Measurements from ENCODE around the gene NFIL3. TPM values are rescaled to one million over a fixed set of nuclear protein-coding genes. Genes with fewer than 3 reads are reported as not detected.
"Not testable (repeated sequence)": the region's sequence is repeated elsewhere in the genome, so short reads cannot be mapped to it uniquely, and the experiment has no call there.

NFIL3 gene, protein sequence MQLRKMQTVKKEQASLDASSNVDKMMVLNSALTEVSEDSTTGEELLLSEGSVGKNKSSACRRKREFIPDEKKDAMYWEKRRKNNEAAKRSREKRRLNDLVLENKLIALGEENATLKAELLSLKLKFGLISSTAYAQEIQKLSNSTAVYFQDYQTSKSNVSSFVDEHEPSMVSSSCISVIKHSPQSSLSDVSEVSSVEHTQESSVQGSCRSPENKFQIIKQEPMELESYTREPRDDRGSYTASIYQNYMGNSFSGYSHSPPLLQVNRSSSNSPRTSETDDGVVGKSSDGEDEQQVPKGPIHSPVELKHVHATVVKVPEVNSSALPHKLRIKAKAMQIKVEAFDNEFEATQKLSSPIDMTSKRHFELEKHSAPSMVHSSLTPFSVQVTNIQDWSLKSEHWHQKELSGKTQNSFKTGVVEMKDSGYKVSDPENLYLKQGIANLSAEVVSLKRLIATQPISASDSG
- total RNA-seq (2014; rRNA removed; shearing (Covaris generic); ENCODE audit: low replicate concordance) = 0.17 and 2.7 TPM in 2 replicates

- DNase-seq = peak; percentile 80
Measured at GRCh38 chr9:91423785-91424402, at the start of gene NFIL3. NFIL3 (minus strand) TSS chr9:91423832; CDS start chr9:91410734, 13,098 bp downstream.

DNA sequence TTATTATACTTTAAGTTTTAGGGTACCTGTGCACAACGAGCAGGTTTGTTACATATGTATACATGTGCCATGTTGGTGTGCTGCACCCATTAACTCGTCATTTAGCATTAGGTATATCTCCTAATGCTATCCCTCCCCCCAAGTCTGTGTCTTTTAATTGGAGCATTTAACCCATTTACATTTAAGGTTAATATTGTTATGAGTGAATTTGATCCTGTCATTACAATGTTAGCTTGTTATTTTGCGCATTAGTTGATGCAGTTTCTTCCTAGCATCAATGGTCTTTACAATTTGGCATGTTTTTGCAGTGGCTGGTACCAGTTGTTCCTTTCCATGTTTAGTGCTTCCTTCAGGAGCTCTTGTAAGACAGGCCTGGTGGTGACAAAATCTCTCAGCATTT lies 47.9 kb upstream of the NFIL3 start:
- H3K36me3 ChIP-seq, H3K27me3 ChIP-seq, DNase-seq, H3K9me3 ChIP-seq, H3K4me3 ChIP-seq: not testable (repeated sequence)

More at GRCh38 chr9:91423785-91424402, at the start of gene NFIL3:
- H3K9me3 ChIP-seq = no peaks in the 10 kb centered on the region
- no peaks in the 10 kb centered on the region for H3K27me3 ChIP-seq
- H3K36me3 ChIP-seq = no peaks in the 10 kb centered on the region
- H3K4me3 ChIP-seq = peak within 1 kb of the TSS; percentile 84

GRCh38 chr9:91465420-91465819 lies 41.8 kb upstream of the NFIL3 start:
- DNase-seq = no peak
- Histone ChIP-seq H3K27me3 (no peaks in the 10 kb centered on the region), H3K36me3 (no peaks in the 10 kb centered on the region), H3K9me3 (no peaks in the 10 kb centered on the region; the same call in 1 of the 2 replicates), H3K4me3 (no peak overlapping the region)

GRCh38 chr9:91458906-91459305 lies 35.3 kb upstream of the NFIL3 start:
- no peaks in the 10 kb centered on the region for H3K27me3 ChIP-seq
- H3K9me3 ChIP-seq = no peaks in the 10 kb centered on the region
- DNase-seq = no peak
- no peaks in the 10 kb centered on the region for H3K36me3 ChIP-seq
- H3K4me3 ChIP-seq = no peak overlapping the region

DNA sequence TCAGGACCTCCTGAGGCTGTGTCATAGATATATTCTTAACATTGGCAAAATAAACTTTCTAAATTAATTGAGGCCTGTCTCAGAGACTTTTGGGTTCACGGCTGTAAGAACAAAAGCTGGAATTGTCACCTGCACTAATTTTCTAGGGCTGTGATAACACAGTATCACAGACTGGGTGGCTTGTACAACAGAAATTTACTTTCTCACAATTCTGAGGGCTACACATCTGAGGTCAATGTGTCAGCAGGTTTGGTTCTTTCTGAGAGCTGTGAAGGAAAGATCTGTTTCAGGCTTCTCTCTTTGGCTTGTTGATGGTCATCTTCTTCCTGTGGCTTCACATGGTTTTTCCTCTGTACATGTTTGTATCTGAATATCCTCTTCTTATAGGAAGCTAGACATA lies 29.2 kb upstream of the NFIL3 start:
- H3K27me3 ChIP-seq = no peaks in the 10 kb centered on the region
- no peaks in the 10 kb centered on the region for H3K36me3 ChIP-seq
- DNase-seq = no peak
- no peaks in the 10 kb centered on the region for H3K9me3 ChIP-seq
- H3K4me3 ChIP-seq = no peak overlapping the region

DNA sequence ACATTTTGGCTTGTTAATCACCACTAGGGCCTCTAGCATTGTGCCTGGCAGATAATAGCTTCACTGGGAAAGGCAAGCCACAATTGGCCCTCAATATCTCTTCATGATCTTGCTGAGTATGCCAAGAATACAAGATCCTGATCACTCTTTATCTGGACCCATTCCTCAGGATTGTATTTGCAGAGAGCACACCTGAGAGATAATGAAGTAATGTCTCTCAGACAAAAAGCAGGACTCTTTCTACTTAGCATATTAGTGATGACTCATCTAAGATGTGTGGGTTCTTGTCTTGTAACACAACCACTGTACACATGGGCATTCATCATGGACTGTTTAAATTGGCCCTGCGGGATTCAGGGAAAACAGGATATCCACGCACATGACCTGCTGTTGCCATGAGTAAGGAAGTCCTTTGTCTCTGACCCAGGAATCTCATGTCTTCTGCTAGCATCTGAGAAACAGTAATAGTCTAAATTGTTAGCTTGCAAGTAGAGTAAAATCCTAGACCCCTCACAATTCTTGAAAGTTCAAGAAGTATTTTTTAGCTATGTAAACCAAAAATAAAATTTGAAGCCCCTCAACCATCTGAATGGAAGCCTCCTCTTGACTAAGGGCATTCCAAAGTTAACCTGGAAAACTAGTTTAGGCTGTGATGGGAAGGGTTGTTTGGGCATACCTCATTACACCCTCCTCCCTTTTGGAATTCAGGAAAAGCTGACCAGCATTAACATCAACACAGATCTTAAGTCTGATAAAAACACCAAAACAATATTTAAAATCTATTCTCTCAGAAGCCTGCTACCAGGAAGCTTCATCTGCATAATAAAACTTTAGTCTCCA lies 28.0 kb upstream of the NFIL3 start:
- no peak for DNase-seq
- Histone ChIP-seq H3K36me3 (no peaks in the 10 kb centered on the region), H3K9me3 (no peaks in the 10 kb centered on the region), H3K27me3 (no peaks in the 10 kb centered on the region), H3K4me3 (no peak overlapping the region)

- Histone ChIP-seq H3K9me3 (no peaks in the 10 kb centered on the region), H3K4me3 (no peak overlapping the region), H3K27me3 (no peaks in the 10 kb centered on the region), H3K36me3 (no peaks in the 10 kb centered on the region)
- no peak for DNase-seq
Measured at GRCh38 chr9:91445135-91445534, 21.5 kb upstream of the NFIL3 start.

DNA sequence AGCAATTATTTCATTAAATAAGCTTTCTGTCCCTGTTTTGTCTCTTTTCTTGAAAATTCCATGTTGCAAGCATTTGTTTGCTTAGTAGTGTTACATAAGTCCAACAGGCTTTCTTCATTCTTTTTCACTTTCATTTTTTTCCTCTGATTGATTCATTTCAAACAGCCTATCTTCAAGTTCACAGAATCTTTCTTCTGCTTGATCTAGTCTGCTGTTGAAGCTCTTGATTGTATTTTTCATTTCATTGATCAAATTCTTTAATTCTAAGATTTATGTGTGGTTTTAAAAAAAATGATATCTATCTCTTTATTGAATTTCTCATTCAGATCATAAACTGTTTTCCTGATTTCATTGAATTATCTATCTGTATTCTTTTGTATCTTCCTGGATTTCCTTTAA lies 20.4 kb upstream of the NFIL3 start:
- Histone ChIP-seq H3K9me3 (no peaks in the 10 kb centered on the region), H3K36me3 (no peaks in the 10 kb centered on the region), H3K4me3 (no peak overlapping the region), H3K27me3 (no peaks in the 10 kb centered on the region)
- DNase-seq = no peak

DNA sequence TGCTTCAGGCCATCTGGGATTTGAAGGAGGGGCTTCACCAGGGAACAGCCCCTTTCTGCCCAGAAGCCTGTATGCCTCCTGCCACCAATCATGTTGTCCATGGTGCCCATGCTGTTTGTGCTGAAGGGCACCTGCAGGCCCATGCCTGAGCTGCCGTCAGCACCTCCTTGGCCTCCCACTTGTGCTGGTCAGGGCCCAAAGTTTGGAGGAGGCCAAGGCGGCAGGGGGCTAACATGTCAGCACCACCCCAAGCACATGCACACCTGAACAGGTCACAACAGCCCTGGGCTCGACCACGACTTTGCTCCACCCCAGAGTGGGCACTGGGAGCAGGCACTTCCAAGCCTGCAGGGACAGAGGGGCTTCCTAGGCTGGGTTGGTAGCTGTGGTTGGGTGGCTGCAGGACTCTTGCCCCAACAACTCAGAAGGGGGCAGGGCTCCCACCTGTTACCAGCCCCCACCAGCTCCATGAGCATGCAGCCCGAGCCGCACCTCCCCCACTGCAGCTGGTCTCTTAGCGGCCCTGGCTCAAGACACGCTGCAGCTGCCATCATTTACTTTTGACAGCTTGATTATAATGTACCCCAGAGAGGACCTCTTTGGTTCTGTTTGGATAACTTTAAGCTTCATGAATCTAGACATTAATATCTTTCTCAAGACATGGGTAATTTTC lies 19.8 kb upstream of the NFIL3 start:
- H3K36me3 ChIP-seq = no peaks in the 10 kb centered on the region
- H3K27me3 ChIP-seq = no peaks in the 10 kb centered on the region
- H3K9me3 ChIP-seq = no peaks in the 10 kb centered on the region
- H3K4me3 ChIP-seq = no peak overlapping the region
- no peak for DNase-seq

DNA sequence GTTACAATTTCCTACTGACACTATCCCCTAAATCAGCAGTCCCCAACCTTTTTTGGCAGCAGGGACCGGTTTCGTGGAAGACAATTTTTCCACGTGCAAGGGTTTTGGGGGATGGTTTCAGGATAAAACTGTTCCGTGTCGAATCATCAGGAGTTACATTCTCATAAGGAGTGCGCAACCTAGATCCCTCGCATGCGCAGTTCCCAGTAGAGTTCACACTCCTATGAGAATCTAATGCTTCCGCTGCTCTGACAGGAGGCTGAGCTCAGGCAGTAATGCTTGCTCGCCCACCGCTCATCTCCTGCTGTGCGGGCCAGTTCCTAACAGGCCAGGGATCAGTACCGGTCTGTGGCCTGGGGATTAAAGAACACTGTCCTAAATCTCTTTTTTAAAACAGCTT lies 13.2 kb upstream of the NFIL3 start:
- no peaks in the 10 kb centered on the region for H3K27me3 ChIP-seq
- H3K9me3 ChIP-seq = no peaks in the 10 kb centered on the region; the same call in 1 of the 2 replicates
- no peak overlapping the region for H3K4me3 ChIP-seq
- no peaks in the 10 kb centered on the region for H3K36me3 ChIP-seq
- DNase-seq = no peak

DNA sequence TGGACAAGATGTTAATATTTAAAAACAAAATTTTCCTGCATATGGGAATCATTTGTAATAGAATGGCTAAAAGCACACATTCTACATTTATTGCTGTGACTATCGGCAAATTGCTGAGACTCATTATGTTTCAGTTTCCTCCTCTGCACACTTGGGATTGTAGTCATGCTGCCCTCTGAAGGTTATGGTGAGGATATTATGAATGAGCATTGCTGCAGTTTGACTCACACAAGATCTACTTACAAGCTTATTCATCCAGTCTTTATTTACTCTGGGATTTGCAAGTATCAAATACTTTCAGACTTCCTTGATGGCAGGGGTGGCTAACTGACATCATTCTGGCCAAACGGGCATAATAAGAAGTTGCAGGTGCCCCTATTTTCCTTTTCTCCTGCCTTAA lies 9.5 kb upstream of the NFIL3 start:
- H3K9me3 ChIP-seq = no peaks in the 10 kb centered on the region; the same call in 1 of the 2 replicates
- no peak overlapping the region for H3K4me3 ChIP-seq

DNA sequence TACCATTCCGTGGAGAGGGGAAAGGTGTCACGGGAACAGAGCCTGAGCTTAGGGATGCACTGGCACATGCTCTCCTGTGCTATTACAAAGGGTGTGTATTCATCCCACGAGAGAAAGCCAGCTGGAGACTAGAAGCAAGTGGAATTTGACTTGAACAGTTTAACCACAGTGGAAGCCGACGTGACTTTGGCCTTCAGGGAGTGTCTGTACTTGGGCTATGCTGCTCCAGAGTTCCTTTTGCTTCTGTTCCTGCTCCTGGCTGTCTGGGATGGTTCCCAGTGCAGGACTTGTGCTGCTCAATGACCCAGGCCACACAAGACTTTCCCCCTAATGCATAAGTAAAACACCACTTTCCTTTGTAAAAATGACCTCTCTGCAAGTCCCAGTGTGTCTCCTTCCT lies 7.9 kb upstream of the NFIL3 start:
- no peak for DNase-seq
- Histone ChIP-seq H3K9me3 (no peaks in the 10 kb centered on the region; the same call in 1 of the 2 replicates), H3K36me3 (no peaks in the 10 kb centered on the region), H3K27me3 (no peaks in the 10 kb centered on the region), H3K4me3 (no peak overlapping the region)

More for the DNA sequence above, 9.5 kb upstream of the NFIL3 start:
- Histone ChIP-seq H3K36me3 (no peaks in the 10 kb centered on the region), H3K27me3 (no peaks in the 10 kb centered on the region)
- DNase-seq = peak; percentile 43

DNA sequence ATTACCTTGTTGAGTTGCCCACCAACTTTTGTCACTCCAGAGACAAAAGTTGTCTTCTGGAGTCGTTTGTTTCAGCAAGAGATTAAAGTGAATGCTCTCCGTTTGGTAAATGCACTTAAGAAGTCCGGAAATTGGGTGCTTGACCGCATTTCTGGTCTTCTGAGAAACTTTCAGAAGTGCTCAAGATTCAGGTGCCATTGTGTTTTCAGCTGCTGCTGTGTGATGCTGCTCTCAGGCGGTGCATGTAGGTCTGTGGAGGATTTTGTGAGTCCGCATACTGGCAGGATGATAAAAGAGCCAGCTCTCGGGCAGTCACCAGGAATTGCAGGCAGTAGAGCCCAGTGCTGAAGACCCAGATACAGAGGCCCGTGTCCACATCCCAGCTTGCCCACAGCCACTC lies 5.9 kb upstream of the NFIL3 start:
- no peaks in the 10 kb centered on the region for H3K36me3 ChIP-seq
- no peaks in the 10 kb centered on the region; the same call in 1 of the 2 replicates for H3K9me3 ChIP-seq
- H3K27me3 ChIP-seq = no peaks in the 10 kb centered on the region
- DNase-seq = no peak
- no peak overlapping the region for H3K4me3 ChIP-seq

DNA sequence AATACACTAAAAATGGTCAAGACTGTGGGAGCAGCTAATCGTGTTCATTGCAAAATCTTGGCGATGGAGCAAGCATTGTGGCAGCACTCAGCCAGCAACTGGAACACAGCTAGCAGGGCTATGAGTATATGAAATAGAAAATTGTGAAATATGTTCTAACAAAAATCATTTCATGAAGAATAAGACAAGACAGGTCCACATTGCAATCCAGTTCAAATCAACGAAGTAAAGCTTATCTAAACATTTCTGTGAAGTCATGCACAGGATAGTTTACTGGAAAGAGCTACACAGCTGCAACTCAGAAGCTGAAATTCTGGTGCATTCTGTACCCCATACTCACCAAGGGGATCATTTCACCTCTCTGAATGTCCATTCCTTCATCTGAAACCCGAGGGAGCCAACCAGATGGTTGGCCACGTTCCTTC lies 5.3 kb upstream of the NFIL3 start:
- DNase-seq = no peak
- H3K4me3 ChIP-seq = no peak overlapping the region

GRCh38 chr9:91428436-91428835 lies 4.8 kb upstream of the NFIL3 start:
- H3K4me3 ChIP-seq = no peak overlapping the region
- no peaks in the 10 kb centered on the region; the same call in 1 of the 2 replicates for H3K9me3 ChIP-seq
- no peak for DNase-seq
- H3K27me3 ChIP-seq = no peaks in the 10 kb centered on the region
- no peaks in the 10 kb centered on the region for H3K36me3 ChIP-seq

More for the DNA sequence above, 5.3 kb upstream of the NFIL3 start:
- H3K27me3 ChIP-seq = no peaks in the 10 kb centered on the region
- no peaks in the 10 kb centered on the region for H3K36me3 ChIP-seq
- H3K9me3 ChIP-seq = no peaks in the 10 kb centered on the region; the same call in 1 of the 2 replicates

DNA sequence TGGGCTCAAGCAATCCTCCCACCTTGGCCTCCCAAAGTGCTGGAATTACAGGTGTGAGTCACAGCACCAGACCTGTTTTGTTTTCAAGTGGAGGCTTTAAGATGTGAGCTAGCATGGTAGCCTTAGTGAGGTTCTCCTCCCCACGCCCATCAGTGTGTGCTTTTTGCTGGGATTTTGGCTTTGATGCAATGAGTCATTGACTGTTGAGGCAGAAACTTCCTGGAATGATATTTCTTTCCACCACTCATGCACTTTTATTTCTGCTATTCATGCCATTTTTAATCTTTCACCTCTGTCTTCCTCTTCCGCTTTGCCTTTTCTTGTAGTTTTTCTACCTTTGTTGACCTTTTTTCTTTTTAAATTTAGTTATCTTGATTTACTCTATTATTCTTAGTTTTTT lies 4.2 kb upstream of the NFIL3 start:
- Histone ChIP-seq H3K4me3 (no peak overlapping the region), H3K9me3 (no peaks in the 10 kb centered on the region; the same call in 1 of the 2 replicates), H3K36me3 (no peaks in the 10 kb centered on the region), H3K27me3 (no peaks in the 10 kb centered on the region)
- peak; percentile 58 for DNase-seq

All from MG63 (cell line).